HL-60 (cell line): ENCODE results near the gene SCYL1.

Source experiments
- CTCF ChIP-seq: IDR thresholded peaks from one replicate; pipeline ENCODE4 v1.5.1; 2011; ENCODE audit warnings: low read length, control low read depth, inconsistent platforms; ENCODE audit not compliant: insufficient read depth
- SPI1 ChIP-seq: IDR thresholded peaks from 2 replicates; pipeline ENCODE4 v1.6.1; 2012; ENCODE audit warnings: low read depth, mild to moderate bottlenecking, borderline replicate concordance

GRCh38 chr11:65505466-65506289, 19.2 kb upstream of the SCYL1 start:
- TF ChIP-seq CTCF, result no peak
- TF ChIP-seq SPI1, result no peak
